ENCODE results near the gene CFAP157. TPM values are rescaled to one million over a fixed set of nuclear protein-coding genes. Genes with fewer than 3 reads are reported as not detected.

Gene CFAP157
- total and polyA plus RNA-seq, 2 experiments from 2014 or later = 0.51 TPM; not detected in 1

GRCh38 chr9:127697575-127697974, 9.2 kb upstream of the CFAP157 start:
- no peak overlapping the region for H3K4me2 ChIP-seq
- no peaks in the 10 kb centered on the region for H3K4me1 ChIP-seq (ENCODE audit: insufficient read depth)
- 76% methylated on average over 5 of the region's 5 CpGs for WGBS (ENCODE audit: low lambda C conversion rate, missing lambda C conversion rate)
- H3K27me3 ChIP-seq = no peaks in the 10 kb centered on the region
- H3K4me3 ChIP-seq = no peak overlapping the region
- no peak for DNase-seq (ENCODE audit: low spot score)
- no peaks in the 10 kb centered on the region for H3K79me2 ChIP-seq
- no peaks in the 10 kb centered on the region for H3K36me3 ChIP-seq (replicated peaks; ENCODE audit: insufficient read depth, low read depth)
- no peaks in the 10 kb centered on the region for H3K9me3 ChIP-seq (ENCODE audit: low read depth)
- TF ChIP-seq CTCF (IDR thresholded peaks at IDR 0.05; ENCODE audit: poor library complexity) = no peak
- no peak for TF ChIP-seq EZH2phosphoT487 (IDR thresholded peaks at IDR 0.05; ENCODE audit: low read depth, severe bottlenecking, unreplicated experiment)
- no peak for TF ChIP-seq EZH2 (IDR thresholded peaks at IDR 0.05; ENCODE audit: borderline replicate concordance)
- no peak overlapping the region for H2AFZ ChIP-seq
- H3K9me2 ChIP-seq (replicated peaks; ENCODE audit: insufficient read depth) = no peaks in the 10 kb centered on the region
- H4K20me1 ChIP-seq (ENCODE audit: insufficient read depth, poor library complexity, severe bottlenecking) = no peaks in the 10 kb centered on the region
- no peak overlapping the region for H3K27ac ChIP-seq

DNA sequence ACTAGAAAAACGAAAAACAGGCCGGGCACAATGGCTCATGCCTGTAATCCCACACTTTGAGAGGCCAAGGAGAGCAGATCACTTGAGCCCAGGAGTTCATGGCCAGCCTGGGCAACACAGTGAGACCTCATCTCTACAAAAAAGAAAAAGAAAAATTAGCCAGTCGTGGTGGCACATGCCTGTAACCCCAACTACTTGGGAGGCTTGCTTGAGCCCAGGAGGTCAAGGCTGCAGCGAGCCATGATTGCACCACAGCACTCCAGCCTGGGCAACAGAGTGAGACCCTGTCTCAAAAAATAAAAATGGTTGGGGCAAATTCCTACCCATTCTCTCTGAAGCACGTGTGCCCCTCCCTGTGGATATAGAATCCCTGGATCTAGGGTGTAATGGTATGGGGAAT, 8.4 kb upstream of the CFAP157 start:
- Histone ChIP-seq H3K4me2 (no peak overlapping the region), H3K9me2 (replicated peaks; ENCODE audit: insufficient read depth) (no peaks in the 10 kb centered on the region), H3K4me1 (ENCODE audit: insufficient read depth) (no peaks in the 10 kb centered on the region), H3K9me3 (ENCODE audit: low read depth) (no peaks in the 10 kb centered on the region), H3K4me3 (no peak overlapping the region), H2AFZ (no peak overlapping the region), H3K27me3 (no peaks in the 10 kb centered on the region), H3K79me2 (no peaks in the 10 kb centered on the region), H4K20me1 (ENCODE audit: insufficient read depth, poor library complexity, severe bottlenecking) (no peaks in the 10 kb centered on the region), H3K36me3 (replicated peaks; ENCODE audit: insufficient read depth, low read depth) (no peaks in the 10 kb centered on the region), H3K27ac (no peak overlapping the region)
- 94% methylated on average over 5 of the region's 5 CpGs for WGBS (ENCODE audit: low lambda C conversion rate, missing lambda C conversion rate)
- TF ChIP-seq CTCF (IDR thresholded peaks at IDR 0.05; ENCODE audit: poor library complexity) (no peak), EZH2phosphoT487 (IDR thresholded peaks at IDR 0.05; ENCODE audit: low read depth, severe bottlenecking, unreplicated experiment) (no peak)
- DNase-seq (ENCODE audit: low spot score) = no peak

- H3K9me2 ChIP-seq (replicated peaks; ENCODE audit: insufficient read depth) = no peaks in the 10 kb centered on the region
- H4K20me1 ChIP-seq (ENCODE audit: insufficient read depth, poor library complexity, severe bottlenecking) = no peaks in the 10 kb centered on the region
- no peaks in the 10 kb centered on the region for H3K79me2 ChIP-seq
- no peak for TF ChIP-seq EZH2phosphoT487 (IDR thresholded peaks at IDR 0.05; ENCODE audit: low read depth, severe bottlenecking, unreplicated experiment)
- TF ChIP-seq EZH2 (IDR thresholded peaks at IDR 0.05; ENCODE audit: borderline replicate concordance) = no peak
- TF ChIP-seq CTCF (IDR thresholded peaks at IDR 0.05; ENCODE audit: poor library complexity) = no peak
- 22% methylated on average over 41 of the region's 41 CpGs for WGBS (ENCODE audit: low lambda C conversion rate, missing lambda C conversion rate)
- H3K27me3 ChIP-seq = no peaks in the 10 kb centered on the region
- H3K4me2 ChIP-seq = peak overlapping the region; percentile 69
- H3K4me3 ChIP-seq = no peak overlapping the region
- peak overlapping the region; percentile 50 for H3K27ac ChIP-seq
- no peaks in the 10 kb centered on the region for H3K9me3 ChIP-seq (ENCODE audit: low read depth)
- no peaks in the 10 kb centered on the region for H3K36me3 ChIP-seq (replicated peaks; ENCODE audit: insufficient read depth, low read depth)
- no peaks in the 10 kb centered on the region for H3K4me1 ChIP-seq (ENCODE audit: insufficient read depth)
- peak; percentile 95 for DNase-seq (ENCODE audit: low spot score)
- peak overlapping the region; percentile 68 for H2AFZ ChIP-seq
These were observed 7.7 kb upstream of the CFAP157 start for GRCh38 chr9:127698985-127699670.

Data from hepatocyte (in vitro differentiated cells).